HG03575 (cell line): Measurements from ENCODE around the gene SERPINA9.
"Not testable (repeated sequence)": the region's sequence is repeated elsewhere in the genome, so short reads cannot be mapped to it uniquely, and the experiment has no call there.

ENCODE experiments used
- ATAC-seq: cut with Tn5 transposase; IDR thresholded peaks from one replicate; pipeline ENCODE4 v1.9.1; 2021; ENCODE audit not compliant: unreplicated experiment, insufficient number of reproducible peaks, low FRiP score; ENCODE audit errors: extremely low read depth

Gene SERPINA9

GRCh38 chr14:94476023-94476422 lies at the start of gene SERPINA9:
Gene SERPINA9 (minus strand): TSS chr14:94476197. CDS start chr14:94469840, 6,357 bp downstream.
- no peak for ATAC-seq

GRCh38 chr14:94524093-94524492 lies 48.1 kb upstream of the SERPINA9 start:
- no peak for ATAC-seq

GRCh38 chr14:94523265-94523664 lies 47.3 kb upstream of the SERPINA9 start:
- ATAC-seq = no peak

GRCh38 chr14:94522115-94522724 lies 46.2 kb upstream of the SERPINA9 start:
- ATAC-seq = no peak

GRCh38 chr14:94521375-94522114 lies 45.5 kb upstream of the SERPINA9 start:
- ATAC-seq = no peak

GRCh38 chr14:94517641-94518257 lies 41.8 kb upstream of the SERPINA9 start:
- ATAC-seq = no peak

- no peak for ATAC-seq
Observed at GRCh38 chr14:94517248-94517640, 41.2 kb upstream of the SERPINA9 start.

- ATAC-seq = no peak
Observed at GRCh38 chr14:94515856-94516255, 39.9 kb upstream of the SERPINA9 start.

GRCh38 chr14:94515426-94515825 lies 39.4 kb upstream of the SERPINA9 start:
- ATAC-seq = no peak

- ATAC-seq = no peak
Observed at GRCh38 chr14:94514351-94514750, 38.4 kb upstream of the SERPINA9 start.

GRCh38 chr14:94510481-94510880 lies 34.5 kb upstream of the SERPINA9 start:
- not testable (repeated sequence) for ATAC-seq

- no peak for ATAC-seq
Observed at GRCh38 chr14:94509356-94509755, 33.4 kb upstream of the SERPINA9 start, which contains the start of gene SERPINA12. Gene SERPINA12 (minus strand): TSS chr14:94509469. CDS start chr14:94498397, 11,072 bp downstream.

- no peak for ATAC-seq
Observed at GRCh38 chr14:94505641-94506040, 29.6 kb upstream of the SERPINA9 start.

GRCh38 chr14:94505206-94505605 lies 29.2 kb upstream of the SERPINA9 start:
- no peak for ATAC-seq

GRCh38 chr14:94501588-94502516 lies 25.9 kb upstream of the SERPINA9 start:
- no peak for ATAC-seq

GRCh38 chr14:94500264-94500663 lies 24.3 kb upstream of the SERPINA9 start:
- ATAC-seq = no peak

GRCh38 chr14:94499673-94500072 lies 23.7 kb upstream of the SERPINA9 start:
- ATAC-seq = no peak

- ATAC-seq = no peak
Observed at GRCh38 chr14:94498215-94498614, 22.2 kb upstream of the SERPINA9 start.

- no peak for ATAC-seq
Observed at GRCh38 chr14:94494085-94494484, 18.1 kb upstream of the SERPINA9 start.
